ENCODE data around the gene SCGN.
"Not testable (repeated sequence)": the region's sequence is repeated elsewhere in the genome, so short reads cannot be mapped to it uniquely, and the experiment has no call there.

The SCGN gene

DNA sequence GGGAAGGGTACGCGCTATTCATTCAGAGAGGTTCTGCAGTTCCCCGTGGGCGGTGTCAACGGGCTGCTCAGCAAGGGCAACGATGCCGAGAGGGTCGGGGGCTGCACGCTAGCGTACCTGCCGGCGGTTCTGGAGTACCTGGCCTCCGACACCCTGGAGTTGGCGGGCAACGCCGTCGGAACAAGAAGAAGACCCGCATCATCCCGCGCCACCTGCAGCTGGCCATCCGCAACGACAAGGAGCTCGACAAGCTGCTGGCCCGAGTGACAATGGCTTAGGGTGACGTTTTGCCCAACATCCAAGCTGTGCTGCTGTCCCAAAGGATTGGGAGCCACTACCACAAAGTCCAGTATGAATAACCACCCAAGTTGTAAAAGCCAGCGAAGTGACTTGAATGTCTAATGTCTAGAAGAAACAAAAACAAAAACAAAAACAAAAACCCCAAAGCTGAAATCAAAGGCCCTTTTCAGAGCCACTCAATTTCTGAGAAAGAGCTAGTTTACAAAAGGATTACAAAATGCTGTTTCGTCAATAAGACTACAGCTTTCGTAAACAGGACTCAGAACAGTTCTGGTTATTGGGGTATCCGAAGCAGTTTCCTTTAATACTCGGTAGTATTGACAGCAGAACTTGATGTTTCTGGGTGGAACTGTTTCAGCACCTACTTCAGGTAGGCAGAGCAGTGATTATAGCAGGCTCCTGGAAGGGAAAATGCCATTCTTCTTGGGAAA is 80.6 kb downstream of the SCGN start:
- DNase-seq = no peak

GRCh38 chr6:25735261-25735660 is 83.2 kb downstream of the SCGN start:
- no peak for DNase-seq

DNA sequence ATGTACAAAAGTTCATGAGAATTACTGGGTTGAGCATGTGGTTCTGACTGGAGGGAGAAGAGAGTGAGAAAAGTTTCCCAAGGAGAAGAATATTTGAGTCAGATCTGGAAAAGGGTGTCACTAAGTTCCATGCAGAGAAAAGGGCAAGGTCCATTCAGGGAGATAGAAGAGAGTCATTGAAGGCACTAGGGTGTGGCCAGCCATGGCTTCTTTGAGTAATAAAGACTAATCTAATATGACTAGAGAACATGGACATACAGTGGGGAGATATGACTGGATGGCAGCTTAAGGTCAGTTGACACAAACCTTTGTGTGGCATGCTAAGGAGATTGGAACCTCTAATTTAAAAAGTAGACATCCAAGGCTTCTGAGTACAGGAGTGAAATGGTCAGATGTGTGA is 91.9 kb downstream of the SCGN start:
- DNase-seq = no peak

- no peak for DNase-seq
Measured at GRCh38 chr6:25745836-25746235, 93.8 kb downstream of the SCGN start.

- DNase-seq = no peak
Measured at GRCh38 chr6:25746968-25747367, 95.0 kb downstream of the SCGN start.

GRCh38 chr6:25747477-25747876 is 95.5 kb downstream of the SCGN start:
- DNase-seq = no peak

DNA sequence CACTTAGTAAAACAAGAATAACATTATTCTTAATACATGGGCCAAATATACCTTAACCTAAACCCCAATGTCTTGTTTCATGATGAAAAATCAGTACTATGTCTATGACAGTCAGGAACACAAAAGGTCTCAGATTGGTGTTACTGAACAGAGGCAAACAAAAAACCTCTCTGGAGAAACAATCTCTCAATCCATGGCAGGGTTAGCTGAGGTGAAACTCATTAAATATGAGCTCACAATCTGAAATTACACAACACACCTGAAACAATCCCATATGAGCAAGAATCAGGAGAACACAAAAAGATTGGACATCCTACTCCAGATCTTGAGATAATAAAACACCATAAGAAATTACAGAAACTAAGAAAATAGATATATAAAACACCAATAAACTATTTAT is 96.0 kb downstream of the SCGN start:
- DNase-seq = no peak

DNA sequence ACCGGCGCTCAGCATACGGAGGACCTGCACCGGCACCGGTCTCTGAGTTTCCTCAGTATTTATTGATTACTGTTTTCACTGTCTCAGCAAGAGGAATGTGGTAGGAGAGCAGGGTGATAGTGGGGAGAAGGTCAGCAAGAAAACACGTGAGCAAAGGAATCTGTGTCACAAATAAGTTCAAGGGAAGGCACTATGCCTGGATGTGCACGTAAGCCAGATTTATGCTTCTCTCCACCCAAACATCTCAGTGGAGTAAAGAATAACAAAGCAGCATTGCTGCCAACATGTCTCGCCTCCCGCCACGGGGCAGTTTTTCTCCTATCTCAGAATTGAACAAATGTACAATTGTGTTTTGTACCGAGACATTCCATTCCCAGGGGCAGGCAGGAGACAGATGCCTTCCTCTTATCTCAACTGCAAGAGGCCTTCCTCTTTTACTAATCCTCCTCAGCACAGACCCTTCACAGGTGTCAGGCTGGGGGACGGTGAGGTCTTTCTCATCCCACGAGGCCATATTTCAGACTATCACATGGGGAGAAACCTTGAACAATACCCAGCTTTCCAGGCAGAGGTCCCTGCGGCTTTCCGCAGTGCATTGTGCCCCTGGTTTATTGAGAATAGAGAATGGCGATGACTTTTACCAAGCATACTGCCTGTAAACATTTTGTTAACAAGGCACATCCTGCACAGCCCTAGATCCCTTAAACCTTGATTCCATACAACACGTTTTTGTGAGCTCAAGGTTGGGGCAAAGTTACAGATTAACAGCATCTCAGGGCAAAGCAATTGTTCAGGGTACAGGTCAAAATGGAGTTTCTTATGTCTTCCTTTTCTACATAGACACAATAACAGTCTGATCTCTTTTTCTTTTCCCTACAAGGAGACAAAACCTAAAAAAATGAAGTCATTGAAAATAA is 96.8 kb downstream of the SCGN start:
- not testable (repeated sequence) for DNase-seq

DNA sequence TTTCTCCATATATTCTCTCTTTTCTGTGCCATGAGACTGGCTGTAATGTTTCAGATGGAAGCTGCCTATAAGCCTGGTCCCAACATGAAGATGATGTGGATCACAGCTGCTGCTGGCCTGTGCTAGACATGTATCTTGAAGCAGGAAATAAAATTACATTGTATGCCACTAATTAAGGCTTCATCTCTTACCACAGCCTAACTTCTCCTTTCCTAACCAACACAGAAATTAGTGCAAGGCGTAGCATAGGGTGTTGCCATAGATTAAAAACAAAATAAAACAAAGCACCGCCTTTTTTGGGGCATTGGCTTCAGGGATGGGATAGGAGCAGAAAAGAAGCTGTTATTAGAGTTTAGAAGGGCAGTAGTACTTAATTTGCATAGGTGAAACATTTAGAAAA is 97.8 kb downstream of the SCGN start:
- DNase-seq = no peak

DNA sequence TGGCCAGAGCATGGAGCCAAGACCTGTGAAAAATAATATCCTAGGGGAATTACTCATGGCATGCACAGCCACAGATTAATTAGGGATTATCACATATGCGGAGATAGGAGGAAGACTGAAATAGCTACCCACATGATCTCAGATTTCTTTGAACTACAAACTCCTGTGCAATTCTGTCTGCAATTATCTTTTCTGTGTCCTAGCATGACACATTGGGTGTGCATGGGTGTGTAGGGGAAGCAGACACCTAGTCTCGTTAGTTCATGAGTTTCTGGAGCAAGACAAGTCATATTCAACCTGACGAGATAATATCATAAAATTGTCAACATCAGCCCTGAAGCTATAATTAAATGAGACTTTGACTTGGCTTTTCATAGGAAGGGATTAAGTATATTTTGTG is 98.9 kb downstream of the SCGN start:
- no peak for DNase-seq

Data from NK-92 treated with Interleukin-12 subunit alpha and Interleukin-12 subunit beta, amount 100 ng/mL, for 24 hours (cell line).